Uterus (tissue), 4 donors: Measurements from ENCODE around the gene WDR12. TPM values are rescaled to one million over a fixed set of nuclear protein-coding genes. Genes with fewer than 3 reads are reported as not detected.

ENCODE experiments used
- DNase-seq, 2 donors: peaks; one replicate each; pipeline ENCODE4 v3.0.0-alpha.2; 2019 to 2020
- H3K27ac ChIP-seq, 2 donors: fragments of 200-600 bp; sonication (generic); 1 replicate in 1 of 2; 2 replicates in 1 of 2; pipeline ENCODE4 v1.5.1; 2016 to 2018
- H3K27me3 ChIP-seq, 2 donors: fragments of 200-600 bp; sonication (generic); one replicate each; pipeline ENCODE4 v1.5.1; 2018 to 2019; ENCODE audit warnings: control low read depth in 1 of 2
- H3K36me3 ChIP-seq, 2 donors: fragments of 200-600 bp; sonication (generic); one replicate each; pipeline ENCODE4 v1.5.1; 2019; ENCODE audit warnings: control low read depth in 1 of 2
- H3K4me1 ChIP-seq, 2 donors: fragments of 200-600 bp; sonication (generic); one replicate each; pipeline ENCODE4 v1.5.1; 2018 to 2019; ENCODE audit warnings: control low read depth in 1 of 2
- H3K4me3 ChIP-seq, 2 donors: fragments of 200-600 bp; sonication (generic); 1 replicate in 1 of 2; 2 replicates in 1 of 2; pipeline ENCODE4 v1.5.1; 2018 to 2019; ENCODE audit warnings: mild to moderate bottlenecking in 1 of 2
- H3K9me3 ChIP-seq, 2 donors: fragments of 200-600 bp; sonication (generic); one replicate each; pipeline ENCODE4 v1.5.1; 2019; ENCODE audit warnings: control low read depth in 1 of 2
- POLR2A ChIP-seq, 2 donors: fragments of 450-650 bp; IDR thresholded peaks; one replicate each; pipeline ENCODE4 v1.6.1; 2016; ENCODE audit warnings: antibody characterized with exemption in 2 of 2, mild to moderate bottlenecking in 1 of 2, moderate library complexity in 1 of 2
- intact Hi-C: fragments of 100-400 bp; cut with DNase I; formaldehyde crosslinking; loops from one replicate; pipeline ENCODE4 v1.15.1; 2023; ENCODE audit warnings: low total_unique reads
- total RNA-seq, 4 donors: library from RNA; depleted of rRNA in 3 of 4; stranded (reverse); fragments of >200 nt in 3 of 4; gene quantifications; one replicate each; pipeline versions ENCODE4 v1.1.0 to v1.2.4, GENCODE V29; 2014 to 2023
- TF ChIP-seq, protein P1 (sequence below), 4 experiments: fragments of 200-600 bp in 2 of 4; fragments of 450-650 bp in 2 of 4; sonication (generic) in 2 of 4; IDR thresholded peaks; one replicate each; pipeline ENCODE4 v1.5.1; 2016 to 2019; ENCODE audit warnings: antibody characterized with exemption in 4 of 4, mild to moderate bottlenecking in 2 of 4, moderate library complexity in 1 of 4
- donor health status: DM: yes; HTN: yes; CAD: no.

Gene WDR12
- total RNA-seq, 4 donors from 2014 or later: 2.9 to 31.0 (median 15.0) TPM

DNA sequence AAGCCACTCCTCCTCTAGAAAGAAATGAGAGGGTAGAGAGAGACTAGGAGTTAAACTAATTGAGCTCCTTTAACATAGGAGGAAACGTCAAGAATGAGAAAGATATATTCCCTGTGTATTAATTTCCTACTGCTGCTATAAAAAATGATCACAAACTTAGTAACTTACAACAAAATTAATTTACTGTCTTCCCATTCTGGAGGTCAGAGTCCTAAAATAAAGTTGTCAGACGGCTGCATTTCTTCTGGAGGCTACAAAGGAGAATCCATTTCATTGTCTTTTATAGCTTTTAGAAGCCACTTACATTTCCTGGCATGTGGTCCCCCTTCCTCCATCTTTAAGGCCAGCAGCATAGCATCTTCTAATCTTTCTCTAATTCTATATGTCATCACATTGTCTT, 66.8 kb downstream of the WDR12 start:
- TF ChIP-seq, protein P1, sequence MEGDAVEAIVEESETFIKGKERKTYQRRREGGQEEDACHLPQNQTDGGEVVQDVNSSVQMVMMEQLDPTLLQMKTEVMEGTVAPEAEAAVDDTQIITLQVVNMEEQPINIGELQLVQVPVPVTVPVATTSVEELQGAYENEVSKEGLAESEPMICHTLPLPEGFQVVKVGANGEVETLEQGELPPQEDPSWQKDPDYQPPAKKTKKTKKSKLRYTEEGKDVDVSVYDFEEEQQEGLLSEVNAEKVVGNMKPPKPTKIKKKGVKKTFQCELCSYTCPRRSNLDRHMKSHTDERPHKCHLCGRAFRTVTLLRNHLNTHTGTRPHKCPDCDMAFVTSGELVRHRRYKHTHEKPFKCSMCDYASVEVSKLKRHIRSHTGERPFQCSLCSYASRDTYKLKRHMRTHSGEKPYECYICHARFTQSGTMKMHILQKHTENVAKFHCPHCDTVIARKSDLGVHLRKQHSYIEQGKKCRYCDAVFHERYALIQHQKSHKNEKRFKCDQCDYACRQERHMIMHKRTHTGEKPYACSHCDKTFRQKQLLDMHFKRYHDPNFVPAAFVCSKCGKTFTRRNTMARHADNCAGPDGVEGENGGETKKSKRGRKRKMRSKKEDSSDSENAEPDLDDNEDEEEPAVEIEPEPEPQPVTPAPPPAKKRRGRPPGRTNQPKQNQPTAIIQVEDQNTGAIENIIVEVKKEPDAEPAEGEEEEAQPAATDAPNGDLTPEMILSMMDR (IDR thresholded peaks at IDR 0.05): no peak
- TF ChIP-seq POLR2A (IDR thresholded peaks at IDR 0.05): no peak
- Histone ChIP-seq H3K27me3 (no peaks in the 10 kb centered on the region), H3K9me3 (peaks cover 0 to 11% of the 10 kb centered on the region in 2 donors), H3K36me3 (no peaks in the 10 kb centered on the region), H3K27ac (no peak overlapping the region), H3K4me3 (no peak overlapping the region), H3K4me1 (no peaks in the 10 kb centered on the region)
- no peak for DNase-seq
- intact Hi-C loops: no loop called here

DNA sequence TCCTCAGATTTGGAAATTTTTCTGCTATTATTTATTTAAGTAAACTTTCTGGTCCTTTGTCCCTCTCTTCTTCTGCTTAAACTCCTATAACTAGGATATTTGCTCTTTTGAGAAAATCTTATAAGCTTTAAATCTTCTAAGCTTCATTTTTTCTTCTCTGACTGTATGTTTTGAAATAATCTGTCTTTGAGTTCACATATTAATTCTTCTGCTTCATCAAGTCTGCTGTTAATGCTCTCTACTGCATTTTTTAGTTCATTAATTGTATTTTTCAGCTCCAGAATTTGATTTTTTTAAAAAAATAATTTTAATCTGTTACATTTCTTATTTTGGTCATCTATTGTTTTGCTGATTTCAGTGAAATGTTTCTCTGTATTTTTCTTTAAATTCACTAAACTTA, 68.8 kb downstream of the WDR12 start:
- TF ChIP-seq POLR2A (IDR thresholded peaks at IDR 0.05): no peak
- TF ChIP-seq, protein P1 (IDR thresholded peaks at IDR 0.05): no peak
- intact Hi-C loops: no loop called here
- H3K36me3 ChIP-seq: no peaks in the 10 kb centered on the region

DNA sequence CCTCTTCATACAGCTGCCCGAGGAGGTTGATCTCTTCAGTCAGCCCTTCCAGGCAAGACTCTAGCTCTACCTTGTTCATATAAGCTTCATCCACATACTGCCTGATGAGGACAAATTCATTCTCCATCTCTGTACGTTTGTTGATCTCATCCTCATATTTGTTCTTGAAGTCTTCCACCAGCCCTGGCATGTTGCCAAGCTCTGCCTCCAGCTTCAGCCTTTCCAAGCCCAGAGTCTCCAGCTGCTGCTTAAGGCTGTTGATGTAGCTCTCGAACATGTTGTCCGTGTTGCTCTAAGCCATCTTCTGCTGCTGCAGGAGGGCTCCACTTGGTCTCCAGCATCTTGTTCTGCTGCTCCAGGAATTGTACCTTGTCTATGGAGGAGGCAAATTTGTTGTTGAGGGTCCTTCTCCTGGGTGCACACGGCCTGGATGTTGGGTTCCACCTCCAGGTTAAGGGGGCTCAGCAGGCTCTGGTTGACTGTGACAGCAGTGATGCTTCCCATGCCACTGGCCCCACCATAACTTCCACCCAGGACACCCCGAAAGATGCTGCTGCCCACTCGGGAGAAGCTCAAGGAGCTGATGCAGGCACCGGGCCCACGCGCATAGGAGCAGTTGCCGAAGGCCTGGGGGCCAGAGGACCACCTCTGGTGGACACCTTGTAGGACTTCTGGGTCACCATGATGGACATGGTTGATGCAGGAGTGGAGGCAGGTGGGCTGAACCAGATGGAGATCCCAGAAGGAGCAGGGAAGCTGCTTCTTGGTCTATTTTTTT, 70.2 kb downstream of the WDR12 start:
- intact Hi-C loops: no loop called here
- H3K36me3 ChIP-seq: no peaks in the 10 kb centered on the region
- no peaks in the 10 kb centered on the region for H3K4me1 ChIP-seq
- H3K27ac ChIP-seq: no peak overlapping the region
- H3K27me3 ChIP-seq: no peaks in the 10 kb centered on the region
- TF ChIP-seq, protein P1 (IDR thresholded peaks at IDR 0.05): no peak
- TF ChIP-seq POLR2A (IDR thresholded peaks at IDR 0.05): no peak
- no peak for DNase-seq
- H3K9me3 ChIP-seq: peaks cover 0 to 11% of the 10 kb centered on the region in 2 donors
- H3K4me3 ChIP-seq: no peak overlapping the region

More for the DNA sequence above, 68.8 kb downstream of the WDR12 start:
- no peak for DNase-seq
- no peak overlapping the region for H3K27ac ChIP-seq
- H3K27me3 ChIP-seq: no peaks in the 10 kb centered on the region
- H3K9me3 ChIP-seq: peaks cover 0 to 11% of the 10 kb centered on the region in 2 donors
- H3K4me3 ChIP-seq: no peak overlapping the region
- no peaks in the 10 kb centered on the region for H3K4me1 ChIP-seq

DNA sequence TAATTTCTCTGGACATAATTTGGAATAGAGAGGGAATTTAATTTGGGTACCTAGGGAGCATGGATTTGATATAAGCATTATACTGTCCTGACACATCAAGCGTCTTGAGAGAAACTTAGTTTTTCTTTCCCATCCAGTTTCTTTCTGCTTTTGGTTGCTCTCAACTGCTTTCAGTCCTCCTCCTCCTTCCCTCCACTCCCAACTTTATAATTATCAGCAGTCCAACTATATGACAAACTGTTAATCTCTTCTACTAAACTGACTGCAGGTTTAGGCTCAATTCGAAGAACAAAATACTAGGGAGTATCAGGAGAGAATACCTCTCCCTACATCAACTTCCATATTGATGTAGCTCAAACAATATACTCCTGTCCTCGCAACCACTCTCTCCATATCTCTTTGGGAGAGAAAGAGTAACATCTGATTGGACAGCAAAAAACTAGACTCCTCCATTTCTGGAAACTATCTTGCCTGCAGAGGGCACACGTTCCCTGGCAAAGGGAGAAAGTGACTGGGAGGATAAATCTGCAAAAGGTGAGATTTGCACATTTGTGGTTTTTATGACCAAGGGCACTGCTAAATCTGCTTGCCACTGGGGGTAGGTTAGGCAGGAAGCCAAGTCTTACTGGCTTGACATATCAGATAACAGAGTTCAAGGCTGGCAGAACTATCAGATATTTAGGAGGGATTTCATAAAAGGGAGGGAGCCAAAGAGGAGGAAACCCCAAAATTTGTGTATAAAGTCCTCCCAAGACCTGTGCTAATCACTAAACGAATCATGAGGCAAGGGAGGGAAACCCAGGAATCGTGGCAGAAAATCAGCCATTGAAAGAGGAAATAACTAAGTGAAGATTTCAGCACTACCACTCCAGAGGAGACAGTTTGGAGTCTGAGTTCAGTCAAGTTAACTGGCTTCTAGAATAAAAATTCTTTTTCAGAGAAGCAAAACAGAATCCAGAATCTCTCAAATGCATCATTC, 79.9 kb downstream of the WDR12 start:
- Histone ChIP-seq H3K9me3 (no peaks in the 10 kb centered on the region), H3K36me3 (no peaks in the 10 kb centered on the region), H3K4me3 (no peak overlapping the region), H3K27ac (no peak overlapping the region), H3K27me3 (no peaks in the 10 kb centered on the region), H3K4me1 (no peaks in the 10 kb centered on the region)
- intact Hi-C loops: no loop called here
- peak in 1 of 2 donors; percentile 46 for DNase-seq
- no peak for TF ChIP-seq POLR2A (IDR thresholded peaks at IDR 0.05)
- TF ChIP-seq, protein P1 (IDR thresholded peaks at IDR 0.05): peak; percentile 21 to 56 (median 46)
